Measurements from ENCODE around the gene LDLRAD3.

DNA sequence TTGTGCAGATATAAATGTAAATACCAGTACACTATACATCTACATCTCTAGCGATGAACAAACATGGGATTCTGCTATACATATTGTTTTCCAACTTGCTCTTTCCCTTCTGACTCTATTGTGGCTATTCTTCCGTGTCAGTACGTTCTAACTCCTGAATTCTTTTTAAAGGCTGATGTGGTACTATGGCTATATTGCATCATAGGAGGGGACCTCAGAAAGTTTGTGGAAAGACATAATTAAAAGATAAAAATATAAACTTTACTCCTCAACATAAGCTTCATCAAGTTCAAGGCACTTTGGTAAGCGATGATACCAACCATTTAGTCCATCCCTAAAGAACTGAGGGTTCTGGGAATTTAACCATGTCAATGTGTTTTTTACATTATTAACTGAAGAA lies 72.8 kb downstream of the LDLRAD3 start:
- TF ChIP-seq, protein P1, sequence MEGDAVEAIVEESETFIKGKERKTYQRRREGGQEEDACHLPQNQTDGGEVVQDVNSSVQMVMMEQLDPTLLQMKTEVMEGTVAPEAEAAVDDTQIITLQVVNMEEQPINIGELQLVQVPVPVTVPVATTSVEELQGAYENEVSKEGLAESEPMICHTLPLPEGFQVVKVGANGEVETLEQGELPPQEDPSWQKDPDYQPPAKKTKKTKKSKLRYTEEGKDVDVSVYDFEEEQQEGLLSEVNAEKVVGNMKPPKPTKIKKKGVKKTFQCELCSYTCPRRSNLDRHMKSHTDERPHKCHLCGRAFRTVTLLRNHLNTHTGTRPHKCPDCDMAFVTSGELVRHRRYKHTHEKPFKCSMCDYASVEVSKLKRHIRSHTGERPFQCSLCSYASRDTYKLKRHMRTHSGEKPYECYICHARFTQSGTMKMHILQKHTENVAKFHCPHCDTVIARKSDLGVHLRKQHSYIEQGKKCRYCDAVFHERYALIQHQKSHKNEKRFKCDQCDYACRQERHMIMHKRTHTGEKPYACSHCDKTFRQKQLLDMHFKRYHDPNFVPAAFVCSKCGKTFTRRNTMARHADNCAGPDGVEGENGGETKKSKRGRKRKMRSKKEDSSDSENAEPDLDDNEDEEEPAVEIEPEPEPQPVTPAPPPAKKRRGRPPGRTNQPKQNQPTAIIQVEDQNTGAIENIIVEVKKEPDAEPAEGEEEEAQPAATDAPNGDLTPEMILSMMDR (IDR thresholded peaks at IDR 0.05; ENCODE audit: borderline replicate concordance, extremely low read depth, low read length, poor library complexity, severe bottlenecking): no peak
- TF ChIP-seq EZH2 (IDR thresholded peaks at IDR 0.05; ENCODE audit: borderline replicate concordance, low read depth, low read length, severe bottlenecking): no peak

Measured in DND-41 (cell line).